Adrenal gland (tissue), 5 donors: ENCODE measurements around the gene NLRC5.

Source experiments
- CTCF ChIP-seq, 6 experiments: fragments of 450-650 bp in 4 of 6; fragments of 200-600 bp in 2 of 6; sonication (generic) in 1 of 6; IDR thresholded peaks; 1 replicate in 5 of 6; 2 replicates in 1 of 6; pipeline versions ENCODE4 v1.5.1 to v1.8.0; 2016 to 2021; ENCODE audit warnings: antibody characterized with exemption in 6 of 6, mild to moderate bottlenecking in 2 of 6, moderate library complexity in 1 of 6
- POLR2A ChIP-seq, 2 donors: fragments of 450-650 bp; IDR thresholded peaks; one replicate each; pipeline ENCODE4 v1.6.1; 2017; ENCODE audit warnings: antibody characterized with exemption in 2 of 2, mild to moderate bottlenecking in 2 of 2, moderate library complexity in 1 of 2
- donor health status: DM: no; HTN: no; CAD: no.

GRCh38 chr16:57003439-57004386 lies 14.4 kb downstream of the NLRC5 start:
- TF ChIP-seq POLR2A (IDR thresholded peaks at IDR 0.05) (no peak), CTCF (IDR thresholded peaks at IDR 0.05) (no peak)
